Stomach (tissue), 19 donors: ENCODE results near the gene ETHE1. TPM values are rescaled to one million over a fixed set of nuclear protein-coding genes. Genes with fewer than 3 reads are reported as not detected.
A peak's percentile ranks its signal among the peaks of the same experiment; 100 is the strongest.

ENCODE experiments used
- DNase-seq, 2 donors: peaks; one replicate each; pipeline versions ENCODE4 v3.0.0 to v3.0.0-alpha.2; 2013 to 2019
- H3K27ac ChIP-seq, 5 donors: fragments of 200-600 bp in 4 of 5; sonication (generic) in 4 of 5; one replicate each; pipeline ENCODE4 v1.5.1; 2013 to 2019; ENCODE audit warnings: mild to moderate bottlenecking in 1 of 5, moderate library complexity in 1 of 5
- H3K27me3 ChIP-seq, 3 donors: fragments of 200-600 bp; sonication (generic); one replicate each; pipeline ENCODE4 v1.5.1; 2017 to 2019; ENCODE audit warnings: mixed run types in 1 of 3
- H3K36me3 ChIP-seq, 4 donors: fragments of 200-600 bp; sonication (generic); 1 replicate in 3 of 4; 2 replicates in 1 of 4; pipeline ENCODE4 v1.5.1; 2016 to 2019
- H3K4me1 ChIP-seq, 4 donors: fragments of 200-600 bp; sonication (generic); one replicate each; pipeline ENCODE4 v1.5.1; 2016 to 2019
- H3K4me3 ChIP-seq, 4 donors: fragments of 200-600 bp; sonication (generic) in 3 of 4; one replicate each; pipeline ENCODE4 v1.5.1; 2016 to 2019; ENCODE audit warnings: mild to moderate bottlenecking in 1 of 4
- H3K9me3 ChIP-seq, 4 donors: fragments of 200-600 bp; sonication (generic); one replicate each; pipeline ENCODE4 v1.5.1; 2016 to 2019
- EP300 ChIP-seq: sonication (generic); formaldehyde crosslinking; IDR thresholded peaks from one replicate; pipeline ENCODE4 v1.6.1; 2017; ENCODE audit warnings: antibody characterized with exemption
- POLR2A ChIP-seq, 4 donors: fragments of 450-650 bp; IDR thresholded peaks; one replicate each; pipeline ENCODE4 v1.6.1; 2016; ENCODE audit warnings: antibody characterized with exemption in 4 of 4, control low read depth in 2 of 4, mild to moderate bottlenecking in 1 of 4, moderate library complexity in 1 of 4
- POLR2AphosphoS5 ChIP-seq, 3 donors: sonication (generic); formaldehyde crosslinking; IDR thresholded peaks; one replicate each; pipeline ENCODE4 v1.6.1; 2016; ENCODE audit warnings: antibody characterized with exemption in 3 of 3
- WGBS, 5 donors: extraction: QIAGEN DNeasy Blood & Tissue Kit in 3 of 5; methylation state at CpG; one replicate each; pipeline versions ENCODE4 v1.1.5 to v1.1.7; 2013 to 2018; 5-methylcytosine and 5-hydroxymethylcytosine counted together
- intact Hi-C: fragments of 100-400 bp; cut with DNase I; formaldehyde crosslinking; loops from one replicate; pipeline ENCODE4 v1.15.1; 2023; ENCODE audit warnings: low total_unique reads
- long read RNA-seq, 10 donors: transcript quantifications; one replicate each; lab custom pipeline, GENCODE V29; 2026
- polyA plus RNA-seq, 3 donors: library from polyadenylated mRNA; stranded (reverse); fragments of 200-250 nt; gene quantifications; one replicate each; pipeline ENCODE4 v1.2.3, GENCODE V29; 2013
- total RNA-seq, 5 donors: library from RNA; depleted of rRNA; stranded (reverse); fragments of >200 nt; gene quantifications; one replicate each; pipeline versions ENCODE4 v1.1.0 to v1.2.3, GENCODE V29; 2014 to 2016
- TF ChIP-seq, protein P1 (sequence below), 7 experiments: fragments of 450-650 bp in 4 of 7; fragments of 200-600 bp in 3 of 7; sonication (generic) in 3 of 7; IDR thresholded peaks; one replicate each; pipeline ENCODE4 v1.5.1; 2016 to 2019; ENCODE audit warnings: antibody characterized with exemption in 7 of 7, control low read depth in 2 of 7, mild to moderate bottlenecking in 1 of 7
- donor health status: healthy with polysubstance abuse.
- donor health status: Bipolar disorder and iron deficiency.
- donor health status: healthy.

Gene ETHE1, protein sequence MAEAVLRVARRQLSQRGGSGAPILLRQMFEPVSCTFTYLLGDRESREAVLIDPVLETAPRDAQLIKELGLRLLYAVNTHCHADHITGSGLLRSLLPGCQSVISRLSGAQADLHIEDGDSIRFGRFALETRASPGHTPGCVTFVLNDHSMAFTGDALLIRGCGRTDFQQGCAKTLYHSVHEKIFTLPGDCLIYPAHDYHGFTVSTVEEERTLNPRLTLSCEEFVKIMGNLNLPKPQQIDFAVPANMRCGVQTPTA
- total RNA-seq = 100 to 1,000 TPM in 1 of 5 donors, 10 to 100 TPM in 4; 43.5 to 157 (median 61.1) TPM
- polyA plus RNA-seq = 10 to 100 TPM; 42.6 to 55.5 (median 42.8) TPM
- long read RNA-seq, donor 1, transcript ETHE1-201 (7 exons, 963 nt) = major isoform, 12 of 15 reads
- long read RNA-seq, donor 1, partial matches to known transcripts = 0 of 15 reads
- long read RNA-seq, donor 1, other reads (novel, unspliced or antisense) = 0 of 15 reads
- long read RNA-seq, donor 2, transcript ETHE1-201 (7 exons, 963 nt) = major isoform, 14 of 16 reads
- long read RNA-seq, donor 2, partial matches to known transcripts = 0 of 16 reads
- long read RNA-seq, donor 2, other reads (novel, unspliced or antisense) = 0 of 16 reads
- long read RNA-seq, donor 3, transcript ETHE1-201 (7 exons, 963 nt) = major isoform, 5 of 6 reads
- long read RNA-seq, donor 3, partial matches to known transcripts = 0 of 6 reads
- long read RNA-seq, donor 3, other reads (novel, unspliced or antisense) = 0 of 6 reads
- long read RNA-seq, donor 4, partial matches to known transcripts = 0 of 4 reads
- long read RNA-seq, donor 4, other reads (novel, unspliced or antisense) = 0 of 4 reads
- long read RNA-seq, donor 5, transcript ETHE1-201 (7 exons, 963 nt) = major isoform, 15 of 21 reads
- long read RNA-seq, donor 5, transcript ETHE1-202 (6 exons, 702 nt) = minor isoform, 5 of 21 reads
- long read RNA-seq, donor 5, partial matches to known transcripts = 0 of 21 reads
- long read RNA-seq, donor 5, other reads (novel, unspliced or antisense) = 0 of 21 reads
- long read RNA-seq, donor 6, transcript ETHE1-201 (7 exons, 963 nt) = major isoform, 25 of 27 reads
- long read RNA-seq, donor 6, partial matches to known transcripts = 0 of 27 reads
- long read RNA-seq, donor 6, other reads (novel, unspliced or antisense) = 0 of 27 reads
- long read RNA-seq, donor 7, transcript ETHE1-201 (7 exons, 963 nt) = major isoform, 25 of 38 reads
- long read RNA-seq, donor 7, transcript ETHE1-202 (6 exons, 702 nt) = minor isoform, 9 of 38 reads
- long read RNA-seq, donor 7, partial matches to known transcripts = 0 of 38 reads
- long read RNA-seq, donor 7, other reads (novel, unspliced or antisense) = 0 of 38 reads
- long read RNA-seq, donor 8, transcript ETHE1-201 (7 exons, 963 nt) = major isoform, 12 of 17 reads
- long read RNA-seq, donor 8, partial matches to known transcripts = 0 of 17 reads
- long read RNA-seq, donor 8, other reads (novel, unspliced or antisense) = 0 of 17 reads
- long read RNA-seq, donor 9, transcript ETHE1-201 (7 exons, 963 nt) = major isoform, 7 of 9 reads
- long read RNA-seq, donor 9, partial matches to known transcripts = 0 of 9 reads
- long read RNA-seq, donor 9, other reads (novel, unspliced or antisense) = 0 of 9 reads
- long read RNA-seq, donor 10, transcript ETHE1-201 (7 exons, 963 nt) = major isoform, 18 of 22 reads
- long read RNA-seq, donor 10, partial matches to known transcripts = 0 of 22 reads
- long read RNA-seq, donor 10, other reads (novel, unspliced or antisense) = 0 of 22 reads

DNA sequence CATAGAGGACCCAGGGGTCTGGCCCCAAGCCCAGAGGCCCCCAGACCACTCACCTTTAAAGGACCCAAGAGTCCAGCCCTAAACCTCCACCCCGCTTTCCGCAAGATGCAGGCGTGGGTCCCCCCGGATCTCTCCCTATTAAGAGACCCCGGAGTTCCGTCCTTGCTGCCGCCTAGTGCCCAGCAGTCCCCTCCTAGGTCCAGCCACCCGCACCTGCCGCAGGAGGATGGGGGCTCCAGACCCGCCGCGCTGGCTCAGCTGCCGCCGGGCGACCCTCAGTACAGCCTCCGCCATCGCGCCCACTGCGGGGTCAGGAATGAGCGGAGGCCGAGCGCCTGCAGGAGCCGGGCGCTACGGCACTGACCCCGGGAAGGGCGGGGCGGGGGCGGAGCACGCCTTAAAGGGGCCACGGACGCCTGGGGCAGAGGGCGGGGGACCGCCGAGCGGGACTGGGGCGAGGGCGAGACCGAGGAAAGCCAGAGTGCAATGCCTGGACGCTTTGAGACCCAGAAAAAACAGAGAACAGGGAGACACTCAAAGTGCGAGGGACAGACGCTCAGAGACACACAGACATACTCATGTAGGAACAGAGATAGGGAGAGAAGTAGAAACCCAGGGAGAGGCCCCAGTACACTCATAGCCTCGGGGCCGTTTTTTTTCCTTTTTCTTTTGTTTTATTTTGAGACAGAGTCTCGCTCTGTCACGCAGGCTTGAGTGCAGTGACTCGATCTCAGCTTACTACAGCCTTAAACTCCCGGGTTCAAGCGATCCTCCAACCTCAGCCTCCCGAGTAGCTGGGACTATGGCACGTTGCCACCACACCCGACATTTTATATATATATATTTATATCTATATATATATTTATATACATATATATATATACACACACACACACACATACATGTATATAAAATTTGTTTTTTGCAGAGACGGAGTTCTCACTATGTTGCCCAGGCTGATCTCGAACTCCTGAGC, at the start of gene ETHE1:
TSS of gene ETHE1 (minus strand) at position 318 of the 976 bp plus-strand sequence. CDS start at position 294, 24 bp downstream.
- H3K36me3 ChIP-seq = peaks cover 0 to 4% (median 2%) of the 10 kb centered on the region in 4 donors
- H3K27me3 ChIP-seq = no peaks in the 10 kb centered on the region
- TF ChIP-seq POLR2A (IDR thresholded peaks at IDR 0.05) (peak in 1 of 4 donors; percentile 49), POLR2AphosphoS5 (IDR thresholded peaks at IDR 0.05) (peak; percentile 50 to 91 (median 87)), EP300 (no peak)
- TF ChIP-seq, protein P1, sequence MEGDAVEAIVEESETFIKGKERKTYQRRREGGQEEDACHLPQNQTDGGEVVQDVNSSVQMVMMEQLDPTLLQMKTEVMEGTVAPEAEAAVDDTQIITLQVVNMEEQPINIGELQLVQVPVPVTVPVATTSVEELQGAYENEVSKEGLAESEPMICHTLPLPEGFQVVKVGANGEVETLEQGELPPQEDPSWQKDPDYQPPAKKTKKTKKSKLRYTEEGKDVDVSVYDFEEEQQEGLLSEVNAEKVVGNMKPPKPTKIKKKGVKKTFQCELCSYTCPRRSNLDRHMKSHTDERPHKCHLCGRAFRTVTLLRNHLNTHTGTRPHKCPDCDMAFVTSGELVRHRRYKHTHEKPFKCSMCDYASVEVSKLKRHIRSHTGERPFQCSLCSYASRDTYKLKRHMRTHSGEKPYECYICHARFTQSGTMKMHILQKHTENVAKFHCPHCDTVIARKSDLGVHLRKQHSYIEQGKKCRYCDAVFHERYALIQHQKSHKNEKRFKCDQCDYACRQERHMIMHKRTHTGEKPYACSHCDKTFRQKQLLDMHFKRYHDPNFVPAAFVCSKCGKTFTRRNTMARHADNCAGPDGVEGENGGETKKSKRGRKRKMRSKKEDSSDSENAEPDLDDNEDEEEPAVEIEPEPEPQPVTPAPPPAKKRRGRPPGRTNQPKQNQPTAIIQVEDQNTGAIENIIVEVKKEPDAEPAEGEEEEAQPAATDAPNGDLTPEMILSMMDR (IDR thresholded peaks at IDR 0.05) = no peak
- WGBS, 5 donors = 4 to 6% (median 5%) methylated on average over 37 to 54 of the region's 54 CpGs
- H3K27ac ChIP-seq = peak within 1 kb of the TSS; percentile 86 to 94 (median 88)
- H3K9me3 ChIP-seq = no peaks in the 10 kb centered on the region
- intact Hi-C loops = no loop called here
- DNase-seq = peak; percentile 84 to 92
- H3K4me1 ChIP-seq = peaks cover 20 to 53% (median 38%) of the 10 kb centered on the region in 4 donors
- peak within 1 kb of the TSS; percentile 61 to 96 (median 92) for H3K4me3 ChIP-seq

DNA sequence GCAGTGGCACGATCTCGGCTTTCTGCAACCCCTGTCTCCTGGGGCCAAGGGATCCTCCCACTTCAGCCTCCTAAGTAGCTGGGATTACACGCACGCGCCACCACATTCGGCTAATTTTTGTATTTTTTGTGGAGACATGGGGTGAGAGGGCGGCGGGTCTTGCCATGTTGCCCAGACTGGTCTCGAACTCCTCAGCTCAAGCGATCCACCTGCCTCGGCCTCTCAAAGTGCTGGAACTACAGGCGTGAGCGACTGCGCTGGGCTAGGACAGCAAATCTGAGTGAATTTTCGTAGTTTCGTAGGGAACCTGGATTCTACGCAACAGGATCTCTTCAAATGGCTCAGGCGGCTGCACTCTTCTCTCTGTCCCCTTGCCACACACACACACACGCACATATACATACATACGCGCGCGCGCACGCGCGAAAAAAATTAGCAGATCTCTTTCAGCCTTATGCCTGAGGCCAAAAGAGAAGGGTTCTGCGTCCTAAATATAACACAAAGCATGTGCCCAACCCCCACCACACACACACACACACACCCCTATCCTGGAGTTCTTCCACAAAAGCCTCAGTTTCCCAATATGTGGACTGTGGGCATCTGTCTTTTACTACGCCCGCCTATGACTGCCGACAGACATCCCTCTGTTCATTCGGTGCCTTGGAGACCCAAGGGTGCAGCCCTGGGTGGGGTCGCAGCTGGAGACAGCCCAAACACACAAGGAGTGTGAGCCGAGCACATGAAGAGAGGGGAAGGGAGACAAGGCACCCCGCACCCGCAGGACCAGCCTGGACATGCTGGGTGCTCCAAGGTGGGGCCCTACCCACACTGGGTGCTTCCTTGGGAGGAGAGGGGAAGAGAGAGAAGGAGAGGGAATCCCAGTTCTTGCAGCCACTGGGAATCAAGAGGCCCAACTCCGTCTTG, 49.2 kb upstream of the ETHE1 start:
- WGBS, 5 donors = 57 to 70% (median 68%) methylated on average over 33 to 37 of the region's 37 CpGs
- peak in 1 of 2 donors; percentile 42 for DNase-seq
- H3K4me3 ChIP-seq = peak overlapping the region; percentile 62 to 91 (median 76)
- H3K27me3 ChIP-seq = no peaks in the 10 kb centered on the region
- no peaks in the 10 kb centered on the region for H3K9me3 ChIP-seq
- TF ChIP-seq EP300 (no peak), POLR2AphosphoS5 (IDR thresholded peaks at IDR 0.05) (no peak), POLR2A (IDR thresholded peaks at IDR 0.05) (no peak)
- TF ChIP-seq, protein P1 (IDR thresholded peaks at IDR 0.05) = no peak
- peaks cover 0 to 26% (median 7%) of the 10 kb centered on the region in 4 donors for H3K36me3 ChIP-seq
- H3K4me1 ChIP-seq = peaks cover 19 to 55% (median 33%) of the 10 kb centered on the region in 4 donors
- intact Hi-C loops = no loop called here
- H3K27ac ChIP-seq = peak overlapping the region; percentile 31 to 92 (median 87)
